Epithelial cell of esophagus (primary cell): ENCODE measurements around the gene TMEM18.

Experiments used
- DNase-seq: peaks from one replicate; pipeline ENCODE4 v3.0.0; 2010; ENCODE audit warnings: low read depth
- H3K4me3 ChIP-seq: 2 replicates; pipeline ENCODE4 v1.5.1; 2011; ENCODE audit warnings: mild to moderate bottlenecking, low read length, control low read depth
- CTCF ChIP-seq: IDR thresholded peaks from 2 replicates; pipeline ENCODE4 v1.5.1; 2011; ENCODE audit warnings: low read depth, mild to moderate bottlenecking, low read length, control low read depth, inconsistent platforms; ENCODE audit not compliant: insufficient read depth; ENCODE audit errors: missing control alignments

TMEM18 gene

GRCh38 chr2:673016-673415, 4.2 kb downstream of the TMEM18 start:
- H3K4me3 ChIP-seq: no peak overlapping the region
- no peak for DNase-seq
- TF ChIP-seq CTCF: no peak

- TF ChIP-seq CTCF: no peak
- no peak overlapping the region for H3K4me3 ChIP-seq
- DNase-seq: no peak
Observed at GRCh38 chr2:672606-672905, 4.7 kb downstream of the TMEM18 start.

GRCh38 chr2:671787-672605, 5.2 kb downstream of the TMEM18 start:
- no peak for DNase-seq
- no peak overlapping the region for H3K4me3 ChIP-seq
- no peak for TF ChIP-seq CTCF

GRCh38 chr2:671072-671471, 6.1 kb downstream of the TMEM18 start:
- no peak overlapping the region for H3K4me3 ChIP-seq
- no peak for TF ChIP-seq CTCF
- no peak for DNase-seq

GRCh38 chr2:670637-671036, 6.6 kb downstream of the TMEM18 start:
- DNase-seq: no peak
- TF ChIP-seq CTCF: no peak
- no peak overlapping the region for H3K4me3 ChIP-seq

- DNase-seq: no peak
- TF ChIP-seq CTCF: no peak
- H3K4me3 ChIP-seq: no peak overlapping the region
Observed at GRCh38 chr2:669323-669722, 7.9 kb downstream of the TMEM18 start.

- TF ChIP-seq CTCF: no peak
- DNase-seq: no peak
- no peak overlapping the region for H3K4me3 ChIP-seq
Observed at GRCh38 chr2:668000-668398, 9.2 kb downstream of the TMEM18 start.
